ENCODE results near the gene SAE1. TPM values are rescaled to one million over a fixed set of nuclear protein-coding genes. Genes with fewer than 3 reads are reported as not detected.

Gene SAE1
- total RNA-seq, 2 experiments from 2014 or later, result 125 to 127 TPM

GRCh38 chr19:47102346-47103060 is 28.1 kb upstream of the SAE1 start:
- Mint-ChIP-seq H3K27ac (peak overlapping the region; percentile 19), H3K27me3 (no peaks in the 10 kb centered on the region), H3K36me3 (ENCODE audit: low read depth) (peaks cover 35% of the 10 kb centered on the region), H3K4me3 (no peak overlapping the region), H3K9me3 (no peaks in the 10 kb centered on the region), H3K4me1 (ENCODE audit: low read depth) (peaks cover 60% of the 10 kb centered on the region)
- DNase-seq, result no peak
- no peak for TF ChIP-seq CTCF (IDR thresholded peaks at IDR 0.05)
- ChIA-PET CTCF (interaction anchor here (1.1 to 3.2 kb wide), 5 partner anchors 11 to 142 kb away, joined by 3 to 9 read pairs (median 5); partner anchors contain the start of gene ZC3H4), POLR2A (interaction anchor here (0.6 to 1.0 kb wide), 3 partner anchors 8 to 123 kb away, joined by 3 to 6 read pairs (median 4); partner anchors contain the start of gene ZC3H4)
- intact Hi-C loops (cut with micrococcal nuclease), result no loop called here
- no peak for ATAC-seq

DNA sequence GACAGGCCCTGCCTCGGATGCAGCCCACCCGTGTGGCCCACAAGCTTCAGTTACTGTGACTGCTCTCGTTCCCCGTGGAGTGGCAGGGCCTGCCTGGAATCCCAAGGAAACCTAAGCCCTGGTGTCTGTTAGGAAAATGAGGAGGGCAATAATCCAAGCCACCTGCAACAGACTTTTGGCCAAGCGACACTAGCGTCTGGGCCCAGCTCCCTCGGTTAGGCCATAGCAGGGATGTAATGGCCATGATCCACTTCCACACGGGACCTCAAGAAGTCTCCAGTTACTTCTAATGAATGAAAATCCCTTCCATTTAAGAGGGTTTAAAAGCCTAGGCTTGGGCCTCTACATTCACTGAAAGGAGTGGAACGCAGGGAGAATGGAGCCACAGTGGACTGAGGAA is 26.0 kb upstream of the SAE1 start:
- CTCF ChIA-PET, result interaction anchor here (0.9 to 3.2 kb wide), 2 partner anchors 25 to 139 kb away, joined by 4 to 9 read pairs; no protein-coding TSS in a partner anchor
- H3K36me3 Mint-ChIP-seq (ENCODE audit: low read depth), result peaks cover 55% of the 10 kb centered on the region

DNA sequence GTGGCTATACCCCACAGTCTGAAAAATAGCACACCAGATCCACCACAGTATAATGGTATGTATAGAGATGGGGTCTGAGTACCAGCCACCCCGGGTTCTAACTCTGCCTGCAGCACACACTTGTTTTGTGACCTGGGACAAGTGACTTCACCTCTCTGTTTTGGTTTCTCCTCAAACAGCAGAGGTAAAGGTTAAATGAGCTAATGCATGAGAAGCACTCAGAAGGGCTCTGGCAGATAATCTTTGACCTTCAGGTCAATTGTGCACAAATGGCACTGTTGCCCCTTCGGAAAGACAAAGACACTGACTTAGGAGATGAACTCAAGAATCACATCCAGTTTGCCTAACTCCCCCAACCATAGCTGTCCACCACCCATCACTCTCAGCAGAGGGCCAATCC is 24.8 kb upstream of the SAE1 start:
- Mint-ChIP-seq H3K36me3 (ENCODE audit: low read depth) (peaks cover 63% of the 10 kb centered on the region), H3K4me1 (ENCODE audit: low read depth) (peaks cover 64% of the 10 kb centered on the region), H3K27me3 (no peaks in the 10 kb centered on the region), H3K9me3 (no peaks in the 10 kb centered on the region), H3K4me3 (no peak overlapping the region), H3K27ac (peak overlapping the region; percentile 99)
- ChIA-PET CTCF (interaction anchor here (0.8 to 2.6 kb wide), 6 partner anchors 10 to 352 kb away, joined by 3 to 15 read pairs (median 5); partner anchors contain the start of gene SAE1), POLR2A (interaction anchor here (1.6 to 9.4 kb wide), 2 partner anchors 12 to 70 kb away, joined by 3 to 182 read pairs; no protein-coding TSS in a partner anchor)
- intact Hi-C loops (cut with micrococcal nuclease), result no loop called here
- no peak for TF ChIP-seq CTCF (IDR thresholded peaks at IDR 0.05)
- DNase-seq, result peak; percentile 7
- ATAC-seq, result peak; percentile 21

More for the DNA sequence above, 26.0 kb upstream of the SAE1 start:
- H3K27ac Mint-ChIP-seq, result peak overlapping the region; percentile 30
- ATAC-seq, result no peak
- DNase-seq, result no peak
- peaks cover 67% of the 10 kb centered on the region for H3K4me1 Mint-ChIP-seq (ENCODE audit: low read depth)
- H3K4me3 Mint-ChIP-seq, result no peak overlapping the region
- H3K27me3 Mint-ChIP-seq, result no peaks in the 10 kb centered on the region
- intact Hi-C loops (cut with micrococcal nuclease), result no loop called here
- H3K9me3 Mint-ChIP-seq, result no peaks in the 10 kb centered on the region
- no peak for TF ChIP-seq CTCF (IDR thresholded peaks at IDR 0.05)
- POLR2A ChIA-PET, result interaction anchor here (1.0 to 1.1 kb wide), 2 partner anchors 9 to 25 kb away, joined by 3 to 4 read pairs; partner anchors contain the start of gene ZC3H4

- peaks cover 71% of the 10 kb centered on the region for H3K36me3 Mint-ChIP-seq (ENCODE audit: low read depth)
- H3K27ac Mint-ChIP-seq, result peak overlapping the region; percentile 99
- intact Hi-C loops (cut with micrococcal nuclease), result no loop called here
Observed at GRCh38 chr19:47106821-47107201, 23.8 kb upstream of the SAE1 start.

More at GRCh38 chr19:47106821-47107201, 23.8 kb upstream of the SAE1 start:
- ChIA-PET CTCF (interaction anchor here (0.9 to 2.6 kb wide), 7 partner anchors 8 to 353 kb away, joined by 3 to 15 read pairs (median 6); partner anchors contain the start of gene SAE1), POLR2A (interaction anchor here (1.1 to 9.4 kb wide), 3 partner anchors 13 to 71 kb away, joined by 3 to 182 read pairs (median 3); no protein-coding TSS in a partner anchor)
- peak overlapping the region; percentile 89 for H3K4me3 Mint-ChIP-seq
- TF ChIP-seq CTCF (IDR thresholded peaks at IDR 0.05), result no peak
- H3K9me3 Mint-ChIP-seq, result no peaks in the 10 kb centered on the region
- ATAC-seq, result no peak
- DNase-seq, result no peak
- H3K27me3 Mint-ChIP-seq, result no peaks in the 10 kb centered on the region
- peaks cover 64% of the 10 kb centered on the region for H3K4me1 Mint-ChIP-seq (ENCODE audit: low read depth)

All from activated CD8-positive, alpha-beta T cell treated with anti-CD3 and anti-CD28 coated beads for 36 hours (primary cell).